BJ (cell line): ENCODE measurements around the gene NRP2. TPM values are rescaled to one million over a fixed set of nuclear protein-coding genes. Genes with fewer than 3 reads are reported as not detected.

ENCODE experiments used
- CTCF ChIA-PET: fragments of 350-600 bp; formaldehyde crosslinking; extraction: SDS; loops from one replicate; lab custom pipeline; 2021; ENCODE audit warnings: antibody characterized with exemption, inconsistent platforms; lab: Yijun Ruan, JAX
- POLR2A ChIA-PET: fragments of 300-600 bp; sonication (Branson Sonifier 250); formaldehyde crosslinking; extraction: SDS; loops from one replicate; lab custom pipeline; 2021; ENCODE audit warnings: antibody characterized with exemption; lab: Charles Lee
- DNase-seq: peaks from one replicate; pipeline ENCODE4 v3.0.0-alpha.2; 2011; ENCODE audit warnings: low read depth
- H3K27me3 ChIP-seq: 2 replicates; pipeline ENCODE4 v1.6.0; 2011; ENCODE audit warnings: low read length; ENCODE audit not compliant: control insufficient read depth, insufficient read depth
- H3K36me3 ChIP-seq: 2 replicates; pipeline ENCODE4 v1.5.1; 2011; ENCODE audit warnings: low read length; ENCODE audit not compliant: control insufficient read depth, insufficient read depth
- H3K4me3 ChIP-seq: 2 replicates; pipeline ENCODE4 v1.5.1; 2011; ENCODE audit warnings: low read depth, mild to moderate bottlenecking, control low read depth, low read length
- polyA plus RNA-seq: library from polyadenylated mRNA; depleted of rRNA; stranded (reverse); fragments of >200 nt; gene quantifications from 2 replicates; pipeline ENCODE4 v1.2.3, GENCODE V29; 2011
- TF ChIP-seq, protein P1 (sequence below): IDR thresholded peaks from 2 replicates; pipeline ENCODE4 v1.5.1; 2011; ENCODE audit warnings: low read depth, mild to moderate bottlenecking, control low read depth, inconsistent platforms, low read length, moderate library complexity; ENCODE audit not compliant: insufficient read depth

Gene NRP2
- polyA plus RNA-seq, 1 experiment, result 19.7 TPM

GRCh38 chr2:205776720-205777119 lies 94.4 kb downstream of the NRP2 start:
- no peaks in the 10 kb centered on the region for H3K36me3 ChIP-seq
- TF ChIP-seq, protein P1, sequence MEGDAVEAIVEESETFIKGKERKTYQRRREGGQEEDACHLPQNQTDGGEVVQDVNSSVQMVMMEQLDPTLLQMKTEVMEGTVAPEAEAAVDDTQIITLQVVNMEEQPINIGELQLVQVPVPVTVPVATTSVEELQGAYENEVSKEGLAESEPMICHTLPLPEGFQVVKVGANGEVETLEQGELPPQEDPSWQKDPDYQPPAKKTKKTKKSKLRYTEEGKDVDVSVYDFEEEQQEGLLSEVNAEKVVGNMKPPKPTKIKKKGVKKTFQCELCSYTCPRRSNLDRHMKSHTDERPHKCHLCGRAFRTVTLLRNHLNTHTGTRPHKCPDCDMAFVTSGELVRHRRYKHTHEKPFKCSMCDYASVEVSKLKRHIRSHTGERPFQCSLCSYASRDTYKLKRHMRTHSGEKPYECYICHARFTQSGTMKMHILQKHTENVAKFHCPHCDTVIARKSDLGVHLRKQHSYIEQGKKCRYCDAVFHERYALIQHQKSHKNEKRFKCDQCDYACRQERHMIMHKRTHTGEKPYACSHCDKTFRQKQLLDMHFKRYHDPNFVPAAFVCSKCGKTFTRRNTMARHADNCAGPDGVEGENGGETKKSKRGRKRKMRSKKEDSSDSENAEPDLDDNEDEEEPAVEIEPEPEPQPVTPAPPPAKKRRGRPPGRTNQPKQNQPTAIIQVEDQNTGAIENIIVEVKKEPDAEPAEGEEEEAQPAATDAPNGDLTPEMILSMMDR, result no peak
- POLR2A ChIA-PET, result no interaction called here
- CTCF ChIA-PET, result interaction anchor here (0.9 to 1.2 kb wide), 4 partner anchors 9 to 36 kb away, joined by 3 read pairs; no protein-coding TSS in a partner anchor
- no peaks in the 10 kb centered on the region; the same call in 1 of the 2 replicates for H3K27me3 ChIP-seq
- no peak overlapping the region for H3K4me3 ChIP-seq
- no peak for DNase-seq

GRCh38 chr2:205778356-205778755 lies 96.1 kb downstream of the NRP2 start:
- Histone ChIP-seq H3K27me3 (no peaks in the 10 kb centered on the region; the same call in 1 of the 2 replicates), H3K36me3 (no peaks in the 10 kb centered on the region), H3K4me3 (no peak overlapping the region)
- CTCF ChIA-PET, result no interaction called here
- DNase-seq, result no peak
- TF ChIP-seq, protein P1, result no peak
- POLR2A ChIA-PET, result no interaction called here

DNA sequence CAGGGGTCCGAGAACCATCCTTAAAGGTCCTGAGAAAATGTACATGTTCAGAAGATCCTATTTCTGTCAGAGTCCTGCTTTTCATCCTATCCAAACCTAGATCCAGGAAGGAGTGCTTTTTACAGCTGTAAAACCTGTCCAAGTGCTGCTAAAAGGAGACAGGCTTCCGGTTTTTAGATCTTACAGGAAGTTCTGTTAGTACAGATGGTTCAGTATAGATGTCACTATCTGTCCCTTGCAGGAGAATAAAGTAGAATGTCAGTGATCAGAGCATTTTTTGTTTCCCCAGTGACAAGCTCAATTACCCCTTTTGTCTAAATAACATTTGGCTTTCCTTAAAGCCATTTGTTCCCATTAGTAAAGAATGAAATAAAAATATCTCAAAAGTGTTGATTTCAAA lies 98.3 kb downstream of the NRP2 start:
- Histone ChIP-seq H3K36me3 (no peaks in the 10 kb centered on the region), H3K4me3 (no peak overlapping the region), H3K27me3 (no peaks in the 10 kb centered on the region)
- no peak for DNase-seq
- ChIA-PET POLR2A (no interaction called here), CTCF (interaction anchor here (1.1 to 1.3 kb wide), 2 partner anchors 11 to 34 kb away, joined by 3 to 4 read pairs; no protein-coding TSS in a partner anchor)
- TF ChIP-seq, protein P1, result no peak

GRCh38 chr2:205781244-205781931 lies 99.1 kb downstream of the NRP2 start:
- no peak for DNase-seq
- H3K27me3 ChIP-seq, result no peaks in the 10 kb centered on the region
- POLR2A ChIA-PET, result no interaction called here
- CTCF ChIA-PET, result interaction anchor here (1.1 to 1.3 kb wide), 3 partner anchors 10 to 34 kb away, joined by 3 to 6 read pairs (median 4); no protein-coding TSS in a partner anchor
- no peaks in the 10 kb centered on the region for H3K36me3 ChIP-seq
- no peak overlapping the region for H3K4me3 ChIP-seq
- TF ChIP-seq, protein P1, result no peak

GRCh38 chr2:205782941-205783340 lies 100.6 kb downstream of the NRP2 start:
- CTCF ChIA-PET, result no interaction called here

More at GRCh38 chr2:205782941-205783340, 100.6 kb downstream of the NRP2 start:
- Histone ChIP-seq H3K4me3 (no peak overlapping the region), H3K36me3 (no peaks in the 10 kb centered on the region), H3K27me3 (no peaks in the 10 kb centered on the region; the same call in 1 of the 2 replicates)
- TF ChIP-seq, protein P1, result no peak
- no peak for DNase-seq
- POLR2A ChIA-PET, result no interaction called here
